GM23338 (cell line): ENCODE measurements around the gene ACSF3. TPM values are rescaled to one million over a fixed set of nuclear protein-coding genes. Genes with fewer than 3 reads are reported as not detected.

Experiments
- EZH2phosphoT487 ChIP-seq: fragments of 200-600 bp; sonication (generic); IDR thresholded peaks from one replicate; pipeline ENCODE4 v1.8.1; 2018; ENCODE audit warnings: antibody characterized with exemption; ENCODE audit not compliant: unreplicated experiment
- POLR2AphosphoS5 ChIP-seq: IDR thresholded peaks from 2 replicates; pipeline ENCODE4 v1.6.1; 2016; ENCODE audit warnings: antibody characterized with exemption, low read depth
- REST ChIP-seq: IDR thresholded peaks from one replicate; pipeline ENCODE4 v1.6.1; 2018; ENCODE audit warnings: antibody characterized with exemption; ENCODE audit not compliant: unreplicated experiment
- ZNF462 ChIP-seq: fragments of 250-450 bp; sonication (Bioruptor Pico); IDR thresholded peaks from 2 replicates; pipeline ENCODE4 v1.5.0; 2020; ENCODE audit warnings: mild to moderate bottlenecking, moderate library complexity
- polyA plus RNA-seq: library from polyadenylated mRNA; unstranded; fragments of >200 nt; fragmentation: Nextera tagmentation; extraction: Ambion mirVana; gene quantifications from 2 replicates; pipeline ENCODE4 v1.2.1, GENCODE V29; 2016
- total RNA-seq: library from RNA; depleted of rRNA; stranded (reverse); fragments of >200 nt; shearing (Covaris generic); gene quantifications from 2 replicates; pipeline ENCODE4 v1.2.3, GENCODE V29; 2014

ACSF3 gene
- total and polyA plus RNA-seq, 2 experiments from 2014 or later = 12.8 to 23.1 TPM

DNA sequence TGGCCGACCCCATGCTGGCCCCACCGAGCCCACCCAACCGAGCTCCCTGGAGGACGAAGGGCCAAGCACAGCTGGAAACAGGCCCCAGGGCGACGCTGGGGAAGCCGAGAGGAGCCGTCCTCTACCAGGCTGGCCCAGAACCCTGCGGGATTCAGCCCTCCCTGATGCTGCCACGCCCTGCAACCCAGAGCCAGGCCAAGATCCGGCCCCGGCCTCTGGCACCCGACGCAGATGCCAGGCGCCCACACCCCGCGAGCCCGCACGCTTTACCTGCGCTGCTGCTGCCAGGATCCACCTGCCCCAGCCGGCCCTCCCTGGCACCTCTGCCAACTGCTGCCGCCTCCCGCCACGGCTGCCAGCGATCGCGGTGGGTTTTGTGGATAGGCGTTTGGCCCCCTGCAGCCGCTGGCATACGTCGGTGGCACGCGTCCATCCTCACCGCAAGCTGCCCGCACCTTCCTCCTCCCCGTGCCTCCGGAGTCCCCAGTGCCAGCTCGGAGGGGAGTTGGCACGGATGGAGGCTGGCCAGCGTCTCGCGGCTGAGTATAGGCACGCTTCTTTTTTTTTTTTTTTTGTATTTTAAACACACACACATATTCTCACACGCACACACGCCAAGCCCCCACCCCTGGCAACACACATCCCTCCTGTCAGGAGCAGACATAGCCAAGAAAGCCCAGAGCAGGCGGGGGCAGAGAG, 41.3 kb upstream of the ACSF3 start (continued):
- TF ChIP-seq ZNF462 (CRISPR knock-in tag) (no peak), POLR2AphosphoS5 (no peak), REST (no peak), EZH2phosphoT487 (no peak)
